ENCODE data around the gene PLCB2.

PLCB2 gene

GRCh38 chr15:40240619-40241221, 67.0 kb downstream of the PLCB2 start:
- DNase-seq (ENCODE audit: low read depth in 1 of 2, low spot score in 1 of 2): no peak

GRCh38 chr15:40239693-40240618, 67.8 kb downstream of the PLCB2 start:
- DNase-seq (ENCODE audit: low read depth in 1 of 2, low spot score in 1 of 2): no peak

GRCh38 chr15:40239404-40239692, 68.4 kb downstream of the PLCB2 start:
- no peak for DNase-seq (ENCODE audit: low read depth in 1 of 2, low spot score in 1 of 2)

GRCh38 chr15:40238532-40239403, 69.0 kb downstream of the PLCB2 start, which contains the start of gene PAK6:
PAK6 (plus strand) TSS chr15:40239063; CDS start chr15:40264786, 25,723 bp downstream.
- DNase-seq (ENCODE audit: low read depth in 1 of 2, low spot score in 1 of 2): no peak
